ENCODE results near the gene PRKCQ.

The PRKCQ gene

GRCh38 chr10:6578251-6578771 is 1.8 kb downstream of the PRKCQ start:
- Histone ChIP-seq H3K27me3 (replicated peaks; ENCODE audit: control insufficient read depth, insufficient read depth, low read length) (peaks cover 6% of the 10 kb centered on the region), H3K4me3 (replicated peaks; ENCODE audit: low read depth, low read length) (no peak overlapping the region), H3K36me3 (ENCODE audit: control insufficient read depth, insufficient read depth, low read length) (no peaks in the 10 kb centered on the region)
- no peak for TF ChIP-seq CTCF (IDR thresholded peaks at IDR 0.05; ENCODE audit: insufficient read depth, low read length, poor library complexity, severe bottlenecking)
- DNase-seq (ENCODE audit: extremely low read depth, insufficient read length): no peak

- no peak for TF ChIP-seq CTCF (IDR thresholded peaks at IDR 0.05; ENCODE audit: insufficient read depth, low read length, poor library complexity, severe bottlenecking)
- Histone ChIP-seq H3K4me3 (replicated peaks; ENCODE audit: low read depth, low read length) (no peak overlapping the region), H3K27me3 (replicated peaks; ENCODE audit: control insufficient read depth, insufficient read depth, low read length) (peaks cover 6% of the 10 kb centered on the region), H3K36me3 (ENCODE audit: control insufficient read depth, insufficient read depth, low read length) (no peaks in the 10 kb centered on the region)
- DNase-seq (ENCODE audit: extremely low read depth, insufficient read length): no peak
Observed at GRCh38 chr10:6576326-6576725, 3.8 kb downstream of the PRKCQ start.

GRCh38 chr10:6574664-6575176 is 5.4 kb downstream of the PRKCQ start:
- peaks cover 3% of the 10 kb centered on the region for H3K27me3 ChIP-seq (replicated peaks; ENCODE audit: control insufficient read depth, insufficient read depth, low read length)
- DNase-seq (ENCODE audit: extremely low read depth, insufficient read length): no peak

GRCh38 chr10:6570893-6571292 is 9.2 kb downstream of the PRKCQ start:
- H3K36me3 ChIP-seq (ENCODE audit: control insufficient read depth, insufficient read depth, low read length): no peaks in the 10 kb centered on the region
- H3K4me3 ChIP-seq (replicated peaks; ENCODE audit: low read depth, low read length): no peak overlapping the region
- peaks cover 3% of the 10 kb centered on the region; the same call in 1 of the 2 replicates for H3K27me3 ChIP-seq (replicated peaks; ENCODE audit: control insufficient read depth, insufficient read depth, low read length)
- DNase-seq (ENCODE audit: extremely low read depth, insufficient read length): no peak
- no peak for TF ChIP-seq CTCF (IDR thresholded peaks at IDR 0.05; ENCODE audit: insufficient read depth, low read length, poor library complexity, severe bottlenecking)

More at GRCh38 chr10:6574664-6575176, 5.4 kb downstream of the PRKCQ start:
- H3K36me3 ChIP-seq (ENCODE audit: control insufficient read depth, insufficient read depth, low read length): no peaks in the 10 kb centered on the region
- H3K4me3 ChIP-seq (replicated peaks; ENCODE audit: low read depth, low read length): no peak overlapping the region
- TF ChIP-seq CTCF (IDR thresholded peaks at IDR 0.05; ENCODE audit: insufficient read depth, low read length, poor library complexity, severe bottlenecking): no peak

- H3K36me3 ChIP-seq (ENCODE audit: control insufficient read depth, insufficient read depth, low read length): no peaks in the 10 kb centered on the region
- no peak overlapping the region for H3K4me3 ChIP-seq (replicated peaks; ENCODE audit: low read depth, low read length)
- TF ChIP-seq CTCF (IDR thresholded peaks at IDR 0.05; ENCODE audit: insufficient read depth, low read length, poor library complexity, severe bottlenecking): no peak
- DNase-seq (ENCODE audit: extremely low read depth, insufficient read length): no peak
- H3K27me3 ChIP-seq (replicated peaks; ENCODE audit: control insufficient read depth, insufficient read depth, low read length): no peaks in the 10 kb centered on the region; the same call in 1 of the 2 replicates
Observed at GRCh38 chr10:6569259-6569658, 10.8 kb downstream of the PRKCQ start.

GRCh38 chr10:6567884-6568283 is 12.2 kb downstream of the PRKCQ start:
- H3K36me3 ChIP-seq (ENCODE audit: control insufficient read depth, insufficient read depth, low read length): no peaks in the 10 kb centered on the region
- TF ChIP-seq CTCF (IDR thresholded peaks at IDR 0.05; ENCODE audit: insufficient read depth, low read length, poor library complexity, severe bottlenecking): no peak
- no peak overlapping the region for H3K4me3 ChIP-seq (replicated peaks; ENCODE audit: low read depth, low read length)
- DNase-seq (ENCODE audit: extremely low read depth, insufficient read length): no peak
- H3K27me3 ChIP-seq (replicated peaks; ENCODE audit: control insufficient read depth, insufficient read depth, low read length): peaks cover 2% of the 10 kb centered on the region
